ENCODE measurements around the gene ZNF334.

ZNF334 gene

GRCh38 chr20:46552460-46553420 is 39.4 kb upstream of the ZNF334 start:
- in situ Hi-C loops (cut with HindIII; ENCODE audit: low pct_unique_long_range_greater_than_20kb, low sequenced_read_pairs): no loop called here
- no peak for DNase-seq (ENCODE audit: low read depth in 1 of 2, low spot score in 1 of 2)
- TF ChIP-seq JUND (IDR thresholded peaks at IDR 0.05; ENCODE audit: low read depth): no peak

DNA sequence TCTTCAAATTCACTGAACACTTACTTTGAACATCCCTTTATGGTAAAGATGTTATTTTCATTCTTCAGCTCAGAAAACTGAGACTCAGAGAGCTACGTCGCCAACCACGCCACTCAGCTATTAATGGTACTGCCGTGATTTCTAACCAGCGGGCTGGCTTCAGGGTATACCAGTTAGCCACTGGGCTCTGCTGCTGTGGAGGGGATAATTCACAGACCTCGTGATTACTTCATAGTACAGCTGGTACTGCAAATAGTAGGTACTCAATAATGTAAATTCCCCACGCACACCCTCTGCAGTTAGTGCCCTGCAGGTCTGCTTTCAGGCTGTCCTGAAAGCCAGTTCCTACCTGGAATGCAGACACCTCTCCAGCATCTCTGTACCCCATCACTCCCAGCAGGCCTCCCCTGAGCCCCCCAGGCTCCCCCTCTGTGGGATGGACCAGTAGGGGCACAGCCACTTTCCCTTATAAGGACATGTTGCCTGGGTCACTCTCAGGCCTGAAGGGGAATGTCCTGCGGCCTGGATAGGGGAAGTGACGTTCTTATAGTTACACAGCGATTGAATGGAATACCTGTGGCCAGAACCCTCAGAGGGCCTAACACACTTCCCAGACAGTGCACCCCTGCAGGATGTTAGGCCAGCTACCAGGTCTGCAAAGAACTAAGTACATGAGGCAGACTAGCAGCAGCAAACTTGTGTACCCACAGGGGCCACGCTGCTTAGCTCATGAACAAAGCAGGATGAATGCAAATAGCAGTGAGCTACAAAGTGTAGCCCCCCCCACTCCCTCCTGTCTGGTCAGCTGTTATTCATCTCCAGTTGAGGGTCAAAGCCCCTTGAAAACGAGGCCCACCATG is 38.4 kb upstream of the ZNF334 start:
- no peak for DNase-seq (ENCODE audit: low read depth in 1 of 2, low spot score in 1 of 2)
- in situ Hi-C loops (cut with HindIII; ENCODE audit: low pct_unique_long_range_greater_than_20kb, low sequenced_read_pairs): no loop called here
- no peak for TF ChIP-seq JUND (IDR thresholded peaks at IDR 0.05; ENCODE audit: low read depth)

GRCh38 chr20:46550461-46550860 is 37.1 kb upstream of the ZNF334 start, which contains the start of gene OCSTAMP:
OCSTAMP (minus strand) TSS chr20:46550654; CDS start chr20:46550560, 94 bp downstream.
- no peak for TF ChIP-seq JUND (IDR thresholded peaks at IDR 0.05; ENCODE audit: low read depth)
- no peak for DNase-seq (ENCODE audit: low read depth in 1 of 2, low spot score in 1 of 2)
- in situ Hi-C loops (cut with HindIII; ENCODE audit: low pct_unique_long_range_greater_than_20kb, low sequenced_read_pairs): no loop called here

DNA sequence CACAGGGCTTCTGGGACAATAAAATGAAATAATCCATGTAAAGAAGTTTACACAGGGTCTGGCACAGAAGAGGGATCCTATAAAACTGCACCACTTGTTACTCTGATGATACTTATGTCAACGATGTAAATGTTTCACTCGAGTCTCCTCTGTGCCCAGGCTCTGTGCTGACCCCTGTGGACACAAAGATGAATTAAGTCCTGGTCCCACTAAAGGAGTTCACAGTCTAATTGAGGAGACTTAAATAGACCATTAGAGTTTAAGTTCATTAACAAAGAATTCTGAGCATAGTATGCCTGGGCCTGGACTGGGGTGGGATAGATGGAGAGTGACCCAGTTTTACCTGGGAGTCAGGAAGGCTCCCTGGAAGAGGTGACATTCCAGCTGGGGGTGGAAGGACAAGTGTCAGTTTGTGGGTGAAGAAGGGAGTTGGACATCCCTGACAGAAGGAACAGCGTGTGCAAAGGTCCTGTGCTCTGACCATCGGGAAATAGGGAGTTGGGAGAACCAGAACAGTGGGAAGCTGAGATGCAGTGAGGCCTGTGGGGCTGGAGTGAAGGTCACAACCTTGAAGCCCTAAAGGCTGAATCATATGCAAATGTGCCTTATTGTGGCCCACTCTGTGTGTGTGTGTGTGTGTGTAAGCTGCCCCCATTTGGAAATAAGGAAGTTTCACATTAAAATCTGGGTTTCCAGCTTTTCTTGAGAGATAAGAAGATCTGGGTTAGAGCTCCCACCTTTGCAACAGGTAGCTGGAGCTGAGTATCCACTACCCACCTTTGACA is 36.0 kb upstream of the ZNF334 start:
- TF ChIP-seq JUND (IDR thresholded peaks at IDR 0.05; ENCODE audit: low read depth): no peak
- in situ Hi-C loops (cut with HindIII; ENCODE audit: low pct_unique_long_range_greater_than_20kb, low sequenced_read_pairs): no loop called here
- DNase-seq (ENCODE audit: low read depth in 1 of 2, low spot score in 1 of 2): no peak

DNA sequence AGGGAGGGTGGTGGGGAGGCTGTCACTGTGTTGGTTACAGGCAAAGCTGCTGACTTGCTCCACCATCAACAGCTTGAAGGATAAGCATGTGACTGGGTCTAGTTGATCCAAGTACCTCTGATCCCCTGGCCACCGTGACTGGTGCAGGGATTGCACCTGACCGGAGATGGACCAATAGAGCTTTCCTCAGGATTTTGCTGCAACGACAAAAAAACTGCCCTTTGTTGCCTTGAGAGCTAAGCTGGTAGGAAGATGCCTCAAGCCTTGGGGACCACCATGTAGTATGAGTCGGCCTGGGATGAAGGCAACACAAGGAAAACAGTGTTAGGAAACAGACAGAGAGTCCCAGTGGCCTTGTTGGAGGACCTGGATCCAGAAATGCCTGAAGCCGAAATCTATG is 35.3 kb upstream of the ZNF334 start:
- TF ChIP-seq JUND (IDR thresholded peaks at IDR 0.05; ENCODE audit: low read depth): no peak
- no peak for DNase-seq (ENCODE audit: low read depth in 1 of 2, low spot score in 1 of 2)
- in situ Hi-C loops (cut with HindIII; ENCODE audit: low pct_unique_long_range_greater_than_20kb, low sequenced_read_pairs): no loop called here

DNA sequence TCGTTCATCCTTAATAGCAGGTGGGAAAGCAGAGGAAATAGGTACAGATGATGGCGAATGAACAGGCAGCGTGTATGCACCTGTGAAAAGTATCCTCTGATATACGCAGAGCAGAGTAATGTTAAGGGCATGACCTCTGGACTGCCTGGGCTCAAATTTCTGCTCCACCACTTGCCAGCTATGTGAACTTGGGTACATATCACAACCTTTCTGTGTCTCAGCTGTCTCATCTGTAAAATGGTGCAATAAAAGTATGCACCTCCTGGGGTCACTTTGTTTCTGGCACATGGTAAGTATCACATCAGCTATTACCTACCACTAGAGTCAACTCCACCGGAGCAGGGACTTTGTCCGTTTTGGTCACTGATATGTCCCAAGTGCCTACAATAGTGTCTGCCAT is 34.6 kb upstream of the ZNF334 start:
- no peak for DNase-seq (ENCODE audit: low read depth in 1 of 2, low spot score in 1 of 2)
- TF ChIP-seq JUND (IDR thresholded peaks at IDR 0.05; ENCODE audit: low read depth): no peak
- in situ Hi-C loops (cut with HindIII; ENCODE audit: low pct_unique_long_range_greater_than_20kb, low sequenced_read_pairs): no loop called here

GRCh38 chr20:46546936-46547335 is 33.6 kb upstream of the ZNF334 start:
- no peak for TF ChIP-seq JUND (IDR thresholded peaks at IDR 0.05; ENCODE audit: low read depth)
- no peak for DNase-seq (ENCODE audit: low read depth in 1 of 2, low spot score in 1 of 2)
- in situ Hi-C loops (cut with HindIII; ENCODE audit: low pct_unique_long_range_greater_than_20kb, low sequenced_read_pairs): no loop called here

DNA sequence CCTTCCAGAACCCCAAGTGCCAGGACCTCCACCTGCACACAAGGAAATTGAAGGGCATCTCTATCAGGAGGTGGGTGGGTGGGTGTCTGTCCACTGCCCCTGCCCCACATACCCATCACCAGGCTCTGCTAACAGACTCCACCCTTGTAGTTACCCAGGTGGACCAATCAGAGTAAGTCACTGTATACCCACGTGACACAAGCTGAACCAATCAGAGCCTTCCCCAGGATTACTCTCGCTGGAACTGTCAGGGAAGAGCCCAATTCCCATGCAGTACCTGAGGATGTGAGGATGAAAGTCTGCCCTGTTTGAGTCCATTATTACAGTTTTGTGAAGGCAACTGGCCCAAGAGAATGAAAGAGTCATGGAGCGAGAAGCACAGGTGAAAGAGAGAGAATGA is 32.9 kb upstream of the ZNF334 start:
- no peak for TF ChIP-seq JUND (IDR thresholded peaks at IDR 0.05; ENCODE audit: low read depth)
- no peak for DNase-seq (ENCODE audit: low read depth in 1 of 2, low spot score in 1 of 2)
- in situ Hi-C loops (cut with HindIII; ENCODE audit: low pct_unique_long_range_greater_than_20kb, low sequenced_read_pairs): no loop called here

DNA sequence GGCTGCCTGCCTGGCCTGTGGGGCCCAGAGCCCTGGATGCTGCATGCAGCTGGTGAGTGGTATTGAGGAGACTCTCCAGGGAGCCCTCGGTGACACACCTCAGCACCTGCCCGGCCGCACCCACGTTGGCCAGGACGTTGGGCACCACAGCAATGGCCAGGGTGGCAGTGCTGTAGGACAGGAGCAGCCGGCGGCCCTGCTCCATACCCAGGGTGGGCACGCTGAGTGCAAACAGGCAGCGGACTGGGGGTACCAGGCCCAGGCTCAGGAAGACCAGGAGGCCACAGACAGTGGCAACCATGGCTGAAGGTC is 32.4 kb upstream of the ZNF334 start:
- in situ Hi-C loops (cut with HindIII; ENCODE audit: low pct_unique_long_range_greater_than_20kb, low sequenced_read_pairs): no loop called here
- TF ChIP-seq JUND (IDR thresholded peaks at IDR 0.05; ENCODE audit: low read depth): no peak

GRCh38 chr20:46545077-46545826 is 31.9 kb upstream of the ZNF334 start:
- no peak for TF ChIP-seq JUND (IDR thresholded peaks at IDR 0.05; ENCODE audit: low read depth)
- in situ Hi-C loops (cut with HindIII; ENCODE audit: low pct_unique_long_range_greater_than_20kb, low sequenced_read_pairs): no loop called here
- no peak for DNase-seq (ENCODE audit: low read depth in 1 of 2, low spot score in 1 of 2)

More for the DNA sequence above, 32.4 kb upstream of the ZNF334 start:
- no peak for DNase-seq (ENCODE audit: low read depth in 1 of 2, low spot score in 1 of 2)

GRCh38 chr20:46544576-46544975 is 31.2 kb upstream of the ZNF334 start:
- TF ChIP-seq JUND (IDR thresholded peaks at IDR 0.05; ENCODE audit: low read depth): no peak
- DNase-seq (ENCODE audit: low read depth in 1 of 2, low spot score in 1 of 2): no peak
- in situ Hi-C loops (cut with HindIII; ENCODE audit: low pct_unique_long_range_greater_than_20kb, low sequenced_read_pairs): no loop called here

DNA sequence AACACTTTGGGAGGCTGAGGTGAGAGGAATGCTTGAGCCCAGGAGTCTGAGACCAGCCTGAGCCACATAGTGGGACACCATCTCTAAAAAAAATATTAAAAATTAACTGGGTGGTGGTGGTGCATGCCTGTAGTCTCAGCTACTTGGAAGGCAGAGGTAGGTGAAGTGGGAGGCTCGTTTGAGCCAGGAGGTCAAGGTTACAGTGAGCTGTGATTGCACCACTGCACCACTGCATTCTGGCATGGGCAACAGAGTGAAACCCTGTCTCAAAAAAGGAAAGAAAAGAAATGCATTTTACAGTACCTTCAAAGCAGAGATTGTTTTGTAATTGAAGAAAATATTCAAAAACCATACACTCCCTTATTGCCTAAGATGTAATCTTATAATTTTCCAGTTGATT is 30.6 kb upstream of the ZNF334 start:
- in situ Hi-C loops (cut with HindIII; ENCODE audit: low pct_unique_long_range_greater_than_20kb, low sequenced_read_pairs): no loop called here
- DNase-seq (ENCODE audit: low read depth in 1 of 2, low spot score in 1 of 2): no peak
- no peak for TF ChIP-seq JUND (IDR thresholded peaks at IDR 0.05; ENCODE audit: low read depth)
